H9 (cell line): ENCODE data around the gene COMP. TPM values are rescaled to one million over a fixed set of nuclear protein-coding genes. Genes with fewer than 3 reads are reported as not detected.

Experiments
- DNase-seq: peaks from one replicate; pipeline ENCODE4 v3.0.0-alpha.2; 2017
- H2AFZ ChIP-seq: one replicate; pipeline ENCODE4 v1.6.1; 2013; ENCODE audit warnings: mild to moderate bottlenecking, low read length, control low read depth, moderate library complexity
- H2AK5ac ChIP-seq: 2 replicates; pipeline ENCODE4 v1.6.1; 2013; ENCODE audit warnings: low read length, control low read depth, mixed read lengths; ENCODE audit not compliant: insufficient read length
- H2BK120ac ChIP-seq: one replicate; pipeline ENCODE4 v1.6.1; 2013; ENCODE audit warnings: low read depth, mild to moderate bottlenecking, low read length, control low read depth, inconsistent platforms; ENCODE audit not compliant: poor library complexity, severe bottlenecking
- H2BK12ac ChIP-seq: 2 replicates; pipeline ENCODE4 v1.6.1; 2013; ENCODE audit warnings: low read length, control low read depth, mixed read lengths, low read depth; ENCODE audit not compliant: insufficient read length
- H2BK15ac ChIP-seq: 2 replicates; pipeline ENCODE4 v1.6.1; 2013; ENCODE audit warnings: low read depth, low read length, control low read depth
- H2BK20ac ChIP-seq: one replicate; pipeline ENCODE4 v1.6.1; 2013; ENCODE audit warnings: low read depth, mild to moderate bottlenecking, low read length, control low read depth, inconsistent platforms; ENCODE audit not compliant: poor library complexity, severe bottlenecking
- H2BK5ac ChIP-seq: 2 replicates; pipeline ENCODE4 v1.6.1; 2013; ENCODE audit warnings: low read length, control low read depth, mixed read lengths; ENCODE audit not compliant: insufficient read length
- H3K14ac ChIP-seq: 2 replicates; pipeline ENCODE4 v1.6.1; 2013; ENCODE audit warnings: low read length, control low read depth; ENCODE audit not compliant: insufficient read depth
- H3K18ac ChIP-seq: 2 replicates; pipeline ENCODE4 v1.6.1; 2013; ENCODE audit warnings: low read depth, mild to moderate bottlenecking, mixed read lengths, low read length, control low read depth; ENCODE audit not compliant: insufficient read length
- H3K23ac ChIP-seq: 2 replicates; pipeline ENCODE4 v1.6.1; 2013; ENCODE audit warnings: low read length, control low read depth, mixed read lengths, low read depth; ENCODE audit not compliant: insufficient read length
- H3K23me2 ChIP-seq: 2 replicates; pipeline ENCODE4 v1.6.1; 2013; ENCODE audit warnings: low read depth, mild to moderate bottlenecking, mixed read lengths, low read length, control low read depth; ENCODE audit not compliant: insufficient read length, poor library complexity, severe bottlenecking
- H3K27ac ChIP-seq: 2 replicates; pipeline ENCODE4 v1.5.1; 2013; ENCODE audit warnings: low read length, control low read depth, mixed read lengths, low read depth; ENCODE audit not compliant: insufficient read length
- H3K27me3 ChIP-seq: 2 replicates; pipeline ENCODE4 v1.6.1; 2013; ENCODE audit warnings: low read length, control low read depth, inconsistent platforms; ENCODE audit not compliant: insufficient read depth
- H3K4ac ChIP-seq: 2 replicates; pipeline ENCODE4 v1.6.1; 2013; ENCODE audit warnings: low read depth, mild to moderate bottlenecking, control low read depth, inconsistent platforms, low read length, moderate library complexity
- H3K4me1 ChIP-seq: 2 replicates; pipeline ENCODE4 v1.6.1; 2013; ENCODE audit warnings: low read length, control low read depth, inconsistent platforms; ENCODE audit not compliant: insufficient read depth
- H3K4me2 ChIP-seq: 2 replicates; pipeline ENCODE4 v1.6.1; 2013; ENCODE audit warnings: low read length, control low read depth, mixed read lengths; ENCODE audit not compliant: insufficient read length, insufficient read depth
- H3K56ac ChIP-seq: 2 replicates; pipeline ENCODE4 v1.6.1; 2013; ENCODE audit warnings: low read depth, mild to moderate bottlenecking, mixed read lengths, low read length, control low read depth; ENCODE audit not compliant: insufficient read length
- H3K79me1 ChIP-seq: 2 replicates; pipeline ENCODE4 v1.6.1; 2013; ENCODE audit warnings: low read depth, mild to moderate bottlenecking, moderate library complexity, low read length, control low read depth, inconsistent platforms; ENCODE audit not compliant: insufficient read depth, poor library complexity, severe bottlenecking
- H3K79me2 ChIP-seq: 2 replicates; pipeline ENCODE4 v1.6.1; 2013; ENCODE audit warnings: low read length, control low read depth, inconsistent platforms; ENCODE audit not compliant: insufficient read depth
- H3K9ac ChIP-seq: 2 replicates; pipeline ENCODE4 v1.6.1; 2013; ENCODE audit warnings: low read length, control low read depth, mixed read lengths; ENCODE audit not compliant: insufficient read length; ENCODE audit errors: extremely low read depth
- H3K9me3 ChIP-seq: one replicate; pipeline ENCODE4 v1.6.1; 2013; ENCODE audit warnings: low read depth, low read length, inconsistent platforms; ENCODE audit not compliant: control insufficient read depth
- H3T11ph ChIP-seq: one replicate; pipeline ENCODE4 v1.6.1; 2013; ENCODE audit warnings: mild to moderate bottlenecking, low read length, control low read depth, inconsistent platforms
- H4K20me1 ChIP-seq: one replicate; pipeline ENCODE4 v1.6.1; 2013; ENCODE audit not compliant: control insufficient read depth, insufficient read length, insufficient read depth
- H4K5ac ChIP-seq: 2 replicates; pipeline ENCODE4 v1.6.1; 2013; ENCODE audit warnings: low read depth, mild to moderate bottlenecking, mixed read lengths, low read length, control low read depth; ENCODE audit not compliant: insufficient read length
- H4K8ac ChIP-seq: replicated peaks from 2 replicates; pipeline ENCODE4 v1.6.1; 2013; ENCODE audit warnings: low read length, control low read depth, mixed read lengths, low read depth; ENCODE audit not compliant: insufficient read length
- H4K91ac ChIP-seq: 2 replicates; pipeline ENCODE4 v1.6.1; 2013; ENCODE audit warnings: low read depth, mild to moderate bottlenecking, moderate library complexity, mixed read lengths, low read length, control low read depth; ENCODE audit not compliant: insufficient read length
- H3K27ac Mint-ChIP-seq, 3 experiments: 2 replicates in 2 of 3; 3 replicates in 1 of 3; pipeline ENCODE4 v1.8.0; 2020 to 2021; ENCODE audit warnings: mixed read lengths in 3 of 3, mild to moderate bottlenecking in 1 of 3, moderate library complexity in 1 of 3
- H3K27me3 Mint-ChIP-seq: 2 replicates; pipeline ENCODE4 v1.8.0; 2021; ENCODE audit warnings: low read depth, mild to moderate bottlenecking, moderate library complexity, mixed read lengths
- H3K36me3 Mint-ChIP-seq, 3 experiments: 2 replicates in 2 of 3; 3 replicates in 1 of 3; pipeline ENCODE4 v1.8.0; 2020 to 2021; ENCODE audit warnings: low read depth in 3 of 3, mixed read lengths in 3 of 3; ENCODE audit not compliant: insufficient read depth in 1 of 3
- H3K4me1 Mint-ChIP-seq, 2 experiments: 2 replicates each; pipeline ENCODE4 v1.8.0; 2020; ENCODE audit warnings: mixed read lengths in 2 of 2
- H3K4me3 Mint-ChIP-seq, 2 experiments: 2 replicates in 1 of 2; 3 replicates in 1 of 2; pipeline ENCODE4 v1.8.0; 2020 to 2021; ENCODE audit warnings: mild to moderate bottlenecking in 2 of 2, mixed read lengths in 2 of 2, moderate library complexity in 1 of 2
- H3K9me3 Mint-ChIP-seq, 2 experiments: 2 replicates in 1 of 2; 3 replicates in 1 of 2; pipeline ENCODE4 v1.8.0; 2020; ENCODE audit warnings: mild to moderate bottlenecking in 2 of 2, mixed read lengths in 2 of 2, moderate library complexity in 1 of 2
- WGBS: extraction: QIAGEN DNeasy Blood & Tissue Kit; methylation state at CpG from one replicate; pipeline ENCODE4 v1.1.7; 2013; ENCODE audit warnings: missing lambda C conversion rate, low lambda C conversion rate, mixed read lengths; ENCODE audit not compliant: insufficient read length; ENCODE audit errors: extremely low coverage; 5-methylcytosine and 5-hydroxymethylcytosine counted together
- total RNA-seq: library from RNA; stranded (reverse); gene quantifications from 2 replicates; pipeline ENCODE4 v1.2.1, GENCODE V29; 2021
- TF ChIP-seq, protein P1 (sequence below): fragments of 200-600 bp; sonication (generic); conservative IDR thresholded peaks from 3 replicates; pipeline ENCODE4 v1.8.0; 2021; ENCODE audit warnings: antibody characterized with exemption, mild to moderate bottlenecking

COMP gene
- total RNA-seq, 1 experiment from 2014 or later = 0.15 TPM

DNA sequence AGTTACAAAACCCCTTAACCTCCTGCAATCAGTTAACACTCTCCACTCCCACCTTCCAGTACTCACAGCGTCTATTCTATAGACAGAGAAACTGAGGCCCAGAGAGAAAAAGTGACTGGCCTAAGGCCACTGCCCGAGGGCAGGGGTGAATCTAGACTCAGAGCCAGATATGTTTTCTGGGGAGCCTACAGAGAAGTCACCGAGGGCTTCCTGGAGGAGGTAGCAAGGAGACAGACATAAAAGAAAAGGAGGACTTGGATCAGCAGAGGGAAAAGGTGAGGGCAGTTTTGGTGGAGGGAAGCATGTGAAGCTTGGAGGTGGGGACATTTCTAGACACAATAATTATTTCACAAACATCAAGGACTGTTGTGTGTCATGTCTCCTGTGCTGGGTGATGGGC, 1.6 kb upstream of the COMP start:
- Histone ChIP-seq H3K4me1 (no peaks in the 10 kb centered on the region), H3K27me3 (peaks cover 71% of the 10 kb centered on the region), H3K4ac (no peak overlapping the region), H3K23ac (no peak overlapping the region), H3K79me1 (no peaks in the 10 kb centered on the region), H2AK5ac (no peak overlapping the region), H2BK12ac (no peak overlapping the region), H3K79me2 (no peaks in the 10 kb centered on the region), H3K9me3 (no peaks in the 10 kb centered on the region), H3T11ph (no peak overlapping the region), H2BK15ac (no peak overlapping the region), H3K9ac (no peak overlapping the region), H3K18ac (no peak overlapping the region), H3K23me2 (peaks cover 13% of the 10 kb centered on the region), H4K20me1 (no peaks in the 10 kb centered on the region), H2BK120ac (no peak overlapping the region), H4K5ac (no peak overlapping the region), H4K91ac (no peak overlapping the region), H3K27ac (no peak overlapping the region), H3K56ac (no peak overlapping the region), H2BK5ac (no peak overlapping the region), H3K4me2 (no peak overlapping the region), H2AFZ (no peak overlapping the region), H3K14ac (no peak overlapping the region), H2BK20ac (no peak overlapping the region), H4K8ac (no peak overlapping the region)
- Mint-ChIP-seq H3K36me3 (no peaks in the 10 kb centered on the region; a peak in 1 of 7 replicates), H3K27me3 (peaks cover 78% of the 10 kb centered on the region), H3K27ac (no peak overlapping the region), H3K4me3 (no peak overlapping the region; a peak in 1 of 5 replicates), H3K4me1 (peaks cover 9 to 23% of the 10 kb centered on the region in 2 experiments), H3K9me3 (peaks cover 0 to 6% of the 10 kb centered on the region in 2 experiments; a peak in 3 of 5 replicates)
- TF ChIP-seq, protein P1, sequence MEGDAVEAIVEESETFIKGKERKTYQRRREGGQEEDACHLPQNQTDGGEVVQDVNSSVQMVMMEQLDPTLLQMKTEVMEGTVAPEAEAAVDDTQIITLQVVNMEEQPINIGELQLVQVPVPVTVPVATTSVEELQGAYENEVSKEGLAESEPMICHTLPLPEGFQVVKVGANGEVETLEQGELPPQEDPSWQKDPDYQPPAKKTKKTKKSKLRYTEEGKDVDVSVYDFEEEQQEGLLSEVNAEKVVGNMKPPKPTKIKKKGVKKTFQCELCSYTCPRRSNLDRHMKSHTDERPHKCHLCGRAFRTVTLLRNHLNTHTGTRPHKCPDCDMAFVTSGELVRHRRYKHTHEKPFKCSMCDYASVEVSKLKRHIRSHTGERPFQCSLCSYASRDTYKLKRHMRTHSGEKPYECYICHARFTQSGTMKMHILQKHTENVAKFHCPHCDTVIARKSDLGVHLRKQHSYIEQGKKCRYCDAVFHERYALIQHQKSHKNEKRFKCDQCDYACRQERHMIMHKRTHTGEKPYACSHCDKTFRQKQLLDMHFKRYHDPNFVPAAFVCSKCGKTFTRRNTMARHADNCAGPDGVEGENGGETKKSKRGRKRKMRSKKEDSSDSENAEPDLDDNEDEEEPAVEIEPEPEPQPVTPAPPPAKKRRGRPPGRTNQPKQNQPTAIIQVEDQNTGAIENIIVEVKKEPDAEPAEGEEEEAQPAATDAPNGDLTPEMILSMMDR = no peak
- no CpG with 5 or more reads among the region's 3 CpGs for WGBS
- no peak for DNase-seq
